ENCODE measurements around the gene HES1. TPM values are rescaled to one million over a fixed set of nuclear protein-coding genes. Genes with fewer than 3 reads are reported as not detected.

HES1 gene
- total RNA-seq, 2 donors from 2014 or later: 102 TPM

DNA sequence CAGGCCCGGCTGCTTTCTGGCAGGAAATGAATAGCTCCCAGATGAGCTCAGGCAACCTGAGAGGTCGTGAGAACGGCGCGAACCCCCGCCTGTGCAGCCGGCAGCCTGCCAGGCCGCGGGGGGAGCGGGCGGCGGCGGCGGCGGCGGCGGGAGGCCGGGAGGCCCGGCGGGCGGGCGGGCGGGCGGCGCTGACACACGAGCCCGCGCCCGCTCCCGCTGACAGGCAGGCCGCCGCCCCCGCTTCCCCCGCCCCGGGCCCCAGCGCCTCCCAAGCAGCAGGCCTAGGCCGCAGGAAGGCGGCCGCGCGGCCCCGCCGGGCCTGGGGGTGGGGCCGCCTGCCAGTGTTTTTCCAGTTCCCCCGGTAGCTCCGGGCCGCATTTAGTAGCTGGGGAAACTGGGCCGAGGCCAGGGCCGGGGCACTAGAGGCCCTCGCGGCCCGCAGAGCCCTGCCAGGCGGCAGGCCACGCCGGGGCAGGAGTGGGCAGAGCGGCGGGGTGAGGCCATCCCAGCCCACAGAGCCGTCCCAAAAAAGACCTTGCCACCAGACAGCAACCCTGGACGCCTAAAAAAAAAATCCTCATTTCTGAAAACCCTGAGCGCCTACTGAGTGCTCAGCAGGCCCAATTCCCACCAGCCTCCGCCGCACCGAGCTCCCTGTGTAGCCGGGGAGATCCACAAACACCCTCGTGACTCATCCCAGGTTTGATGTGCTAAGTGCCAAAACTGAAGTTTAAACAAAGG lies 5.6 kb downstream of the HES1 start:
- no peaks in the 10 kb centered on the region for H3K9me3 ChIP-seq
- H3K4me1 ChIP-seq: peaks cover 6% of the 10 kb centered on the region
- no peaks in the 10 kb centered on the region for H3K27me3 ChIP-seq
- no peak for TF ChIP-seq CTCF (IDR thresholded peaks at IDR 0.05)
- intact Hi-C loops (cut with DNase I): loop anchor here (5.0 kb wide), 1 partner anchor 171 kb away; no protein-coding TSS in a partner anchor
- H3K36me3 ChIP-seq: no peaks in the 10 kb centered on the region
- H3K27ac ChIP-seq: peak overlapping the region; percentile 90
- H3K4me3 ChIP-seq: no peak overlapping the region
- peak overlapping the region; percentile 62 to 80 for H3K9ac ChIP-seq (ENCODE audit: low read depth in 2 of 2, low read length in 2 of 2)
- DNase-seq: peak; percentile 91

GRCh38 chr3:194142156-194142910 lies 6.4 kb downstream of the HES1 start:
- H3K4me1 ChIP-seq: peaks cover 6% of the 10 kb centered on the region
- no peak for TF ChIP-seq CTCF (IDR thresholded peaks at IDR 0.05)
- H3K27me3 ChIP-seq: no peaks in the 10 kb centered on the region
- peak; percentile 57 for DNase-seq
- H3K4me3 ChIP-seq: no peak overlapping the region
- peak overlapping the region; percentile 90 for H3K27ac ChIP-seq
- no peaks in the 10 kb centered on the region for H3K36me3 ChIP-seq
- H3K9ac ChIP-seq (ENCODE audit: low read depth in 2 of 2, low read length in 2 of 2): peak overlapping the region; percentile 62 to 64
- H3K9me3 ChIP-seq: no peaks in the 10 kb centered on the region
- intact Hi-C loops (cut with DNase I): loop anchor here (5.0 kb wide), 1 partner anchor 170 kb away; no protein-coding TSS in a partner anchor

DNA sequence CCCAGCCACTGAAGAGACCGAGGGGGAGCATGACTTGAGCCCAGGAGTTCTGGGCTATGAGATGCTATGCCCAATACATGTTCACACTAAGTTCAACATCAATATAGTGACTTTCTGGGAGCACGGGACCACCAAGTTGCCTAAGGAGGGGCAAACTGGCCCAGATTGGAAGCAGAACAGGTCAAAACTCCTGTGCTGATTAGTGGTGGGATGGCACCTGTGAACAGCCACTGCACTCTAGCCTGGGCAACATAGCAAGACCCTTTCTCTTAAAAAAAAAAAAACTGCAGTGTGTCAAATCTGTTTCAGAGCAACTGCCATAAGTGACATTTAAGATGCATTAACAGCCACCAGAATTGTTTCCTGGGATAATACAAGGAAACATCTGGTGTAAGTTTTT lies 9.8 kb downstream of the HES1 start:
- no peaks in the 10 kb centered on the region for H3K36me3 ChIP-seq
- no peak overlapping the region for H3K4me3 ChIP-seq
- no peaks in the 10 kb centered on the region for H3K27me3 ChIP-seq
- H3K9me3 ChIP-seq: no peaks in the 10 kb centered on the region
- DNase-seq: no peak
- H3K27ac ChIP-seq: no peak overlapping the region
- no peak for TF ChIP-seq CTCF (IDR thresholded peaks at IDR 0.05)
- intact Hi-C loops (cut with DNase I): no loop called here
- H3K4me1 ChIP-seq: peaks cover 3% of the 10 kb centered on the region
- H3K9ac ChIP-seq (ENCODE audit: low read depth in 2 of 2, low read length in 2 of 2): no peak overlapping the region

- H3K36me3 ChIP-seq: no peaks in the 10 kb centered on the region
- no peaks in the 10 kb centered on the region for H3K4me1 ChIP-seq
- TF ChIP-seq CTCF (IDR thresholded peaks at IDR 0.05): no peak
- H3K27me3 ChIP-seq: no peaks in the 10 kb centered on the region
- H3K27ac ChIP-seq: no peak overlapping the region
- no peaks in the 10 kb centered on the region for H3K9me3 ChIP-seq
- DNase-seq: no peak
- no peak overlapping the region for H3K4me3 ChIP-seq
- intact Hi-C loops (cut with DNase I): no loop called here
- H3K9ac ChIP-seq (ENCODE audit: low read depth in 2 of 2, low read length in 2 of 2): no peak overlapping the region
Observed at GRCh38 chr3:194147679-194148078, 11.7 kb downstream of the HES1 start.

GRCh38 chr3:194148383-194148782 lies 12.4 kb downstream of the HES1 start:
- H3K4me3 ChIP-seq: no peak overlapping the region
- no peaks in the 10 kb centered on the region for H3K36me3 ChIP-seq
- no peak overlapping the region for H3K27ac ChIP-seq
- no peak for TF ChIP-seq CTCF (IDR thresholded peaks at IDR 0.05)
- H3K4me1 ChIP-seq: no peaks in the 10 kb centered on the region
- no peak for DNase-seq
- H3K27me3 ChIP-seq: no peaks in the 10 kb centered on the region
- H3K9ac ChIP-seq (ENCODE audit: low read depth in 2 of 2, low read length in 2 of 2): peak overlapping the region in 1 of 2 donors; percentile 43
- H3K9me3 ChIP-seq: no peaks in the 10 kb centered on the region
- intact Hi-C loops (cut with DNase I): no loop called here

Measured in colonic mucosa (tissue), 4 donors.